Osteocyte (in vitro differentiated cells): ENCODE data around the gene KRT5. TPM values are rescaled to one million over a fixed set of nuclear protein-coding genes. Genes with fewer than 3 reads are reported as not detected.
"Not testable (repeated sequence)": the region's sequence is repeated elsewhere in the genome, so short reads cannot be mapped to it uniquely, and the experiment has no call there.

Experiments used
- DNase-seq: peaks from one replicate; pipeline ENCODE4 v3.0.0; 2021; ENCODE audit warnings: mixed read lengths; ENCODE audit not compliant: unreplicated experiment; ENCODE audit errors: extremely low spot score
- H3K27ac Mint-ChIP-seq: one replicate; pipeline ENCODE4 v1.8.0; 2021; ENCODE audit warnings: mild to moderate bottlenecking, mixed read lengths; ENCODE audit not compliant: unreplicated experiment
- H3K27me3 Mint-ChIP-seq: one replicate; pipeline ENCODE4 v1.8.0; 2021; ENCODE audit warnings: mixed read lengths; ENCODE audit not compliant: unreplicated experiment
- H3K36me3 Mint-ChIP-seq: one replicate; pipeline ENCODE4 v1.8.0; 2021; ENCODE audit warnings: mixed read lengths; ENCODE audit not compliant: unreplicated experiment
- H3K4me1 Mint-ChIP-seq: one replicate; pipeline ENCODE4 v1.8.0; 2021; ENCODE audit warnings: mixed read lengths; ENCODE audit not compliant: unreplicated experiment
- H3K4me3 Mint-ChIP-seq: one replicate; pipeline ENCODE4 v1.8.0; 2021; ENCODE audit warnings: mild to moderate bottlenecking, moderate library complexity, mixed read lengths; ENCODE audit not compliant: unreplicated experiment
- H3K9me3 Mint-ChIP-seq: one replicate; pipeline ENCODE4 v1.8.0; 2021; ENCODE audit warnings: mixed read lengths; ENCODE audit not compliant: unreplicated experiment
- total RNA-seq: library from RNA; stranded (reverse); gene quantifications from 2 replicates; pipeline ENCODE4 v1.2.1, GENCODE V29; 2021
- TF ChIP-seq, protein P1 (sequence below): fragments of 200-600 bp; sonication (generic); IDR thresholded peaks from 2 replicates; pipeline ENCODE4 v1.5.0; 2021; ENCODE audit warnings: antibody characterized with exemption, mild to moderate bottlenecking, moderate library complexity

KRT5 gene
- total RNA-seq, 1 donor from 2014 or later = not detected

DNA sequence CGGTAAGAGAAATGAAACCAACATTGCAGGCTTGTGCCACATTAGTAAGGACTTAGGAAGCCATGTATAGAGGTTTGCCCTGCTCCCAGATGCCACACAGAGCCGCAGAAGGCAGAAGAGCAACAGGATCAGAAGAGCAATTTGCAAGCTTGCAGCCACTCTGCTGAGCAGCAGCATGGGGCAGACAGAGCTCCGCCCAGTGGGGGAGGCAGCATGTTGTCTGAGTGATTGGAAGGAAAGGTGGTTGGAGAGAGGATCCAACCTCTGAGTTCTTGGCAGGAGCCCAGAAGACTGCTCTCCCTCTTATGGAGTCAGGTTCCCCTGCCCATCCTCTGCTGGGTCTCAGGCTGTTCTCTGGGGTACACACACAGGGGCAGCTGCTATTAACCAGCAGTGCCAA, 24.8 kb downstream of the KRT5 start:
- H3K27me3 Mint-ChIP-seq = peaks cover 62% of the 10 kb centered on the region
- DNase-seq = no peak
- H3K27ac Mint-ChIP-seq = no peak overlapping the region
- TF ChIP-seq, protein P1, sequence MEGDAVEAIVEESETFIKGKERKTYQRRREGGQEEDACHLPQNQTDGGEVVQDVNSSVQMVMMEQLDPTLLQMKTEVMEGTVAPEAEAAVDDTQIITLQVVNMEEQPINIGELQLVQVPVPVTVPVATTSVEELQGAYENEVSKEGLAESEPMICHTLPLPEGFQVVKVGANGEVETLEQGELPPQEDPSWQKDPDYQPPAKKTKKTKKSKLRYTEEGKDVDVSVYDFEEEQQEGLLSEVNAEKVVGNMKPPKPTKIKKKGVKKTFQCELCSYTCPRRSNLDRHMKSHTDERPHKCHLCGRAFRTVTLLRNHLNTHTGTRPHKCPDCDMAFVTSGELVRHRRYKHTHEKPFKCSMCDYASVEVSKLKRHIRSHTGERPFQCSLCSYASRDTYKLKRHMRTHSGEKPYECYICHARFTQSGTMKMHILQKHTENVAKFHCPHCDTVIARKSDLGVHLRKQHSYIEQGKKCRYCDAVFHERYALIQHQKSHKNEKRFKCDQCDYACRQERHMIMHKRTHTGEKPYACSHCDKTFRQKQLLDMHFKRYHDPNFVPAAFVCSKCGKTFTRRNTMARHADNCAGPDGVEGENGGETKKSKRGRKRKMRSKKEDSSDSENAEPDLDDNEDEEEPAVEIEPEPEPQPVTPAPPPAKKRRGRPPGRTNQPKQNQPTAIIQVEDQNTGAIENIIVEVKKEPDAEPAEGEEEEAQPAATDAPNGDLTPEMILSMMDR = no peak
- no peaks in the 10 kb centered on the region for H3K36me3 Mint-ChIP-seq
- H3K4me1 Mint-ChIP-seq = peaks cover 5% of the 10 kb centered on the region
- H3K9me3 Mint-ChIP-seq = no peaks in the 10 kb centered on the region
- H3K4me3 Mint-ChIP-seq = no peak overlapping the region

DNA sequence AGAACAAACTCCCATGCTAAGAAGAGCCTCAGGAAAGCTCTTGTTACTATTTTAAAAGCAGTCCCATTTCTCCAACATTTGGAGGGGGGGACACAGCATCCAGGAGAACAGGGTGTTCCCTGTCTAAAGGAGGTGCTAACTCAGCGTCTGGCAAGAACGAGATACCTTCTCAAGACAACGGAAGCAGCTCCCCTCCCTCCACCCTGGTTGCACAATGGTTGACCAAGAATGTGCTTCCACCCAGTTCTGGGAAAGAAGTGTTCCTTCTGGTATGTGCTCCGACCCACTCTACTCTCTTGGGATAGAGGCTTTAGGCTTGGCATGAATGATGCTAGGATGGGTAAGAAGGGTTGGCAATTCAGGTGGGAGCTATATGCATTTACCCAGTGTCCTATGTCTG, 25.7 kb downstream of the KRT5 start:
- TF ChIP-seq, protein P1 = no peak
- Mint-ChIP-seq H3K27ac (no peak overlapping the region), H3K9me3 (no peaks in the 10 kb centered on the region), H3K36me3 (no peaks in the 10 kb centered on the region), H3K27me3 (peaks cover 70% of the 10 kb centered on the region), H3K4me3 (no peak overlapping the region), H3K4me1 (peaks cover 5% of the 10 kb centered on the region)
- no peak for DNase-seq

DNA sequence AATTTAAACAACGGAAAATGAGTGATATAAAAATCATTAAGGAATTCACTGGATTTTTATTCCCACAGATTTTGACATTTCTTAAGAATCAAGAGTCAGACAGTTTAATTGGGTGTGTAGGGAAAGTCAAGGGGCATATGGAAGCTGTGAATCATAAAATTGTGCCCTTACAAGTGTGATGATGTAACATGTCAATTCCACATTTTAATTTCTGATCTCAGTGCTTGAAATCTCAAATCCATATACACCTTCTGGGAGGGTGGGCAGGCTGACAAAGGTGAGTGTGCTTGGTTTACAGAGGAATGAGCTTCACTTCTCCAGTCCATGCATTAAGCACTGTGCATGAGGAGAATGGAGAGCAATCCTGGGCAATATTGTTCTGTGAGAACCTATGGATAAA, 26.1 kb downstream of the KRT5 start:
- no peak for DNase-seq
- H3K27ac Mint-ChIP-seq = no peak overlapping the region
- TF ChIP-seq, protein P1 = no peak
- no peaks in the 10 kb centered on the region for H3K36me3 Mint-ChIP-seq
- no peaks in the 10 kb centered on the region for H3K9me3 Mint-ChIP-seq
- H3K27me3 Mint-ChIP-seq = peaks cover 74% of the 10 kb centered on the region
- no peak overlapping the region for H3K4me3 Mint-ChIP-seq
- H3K4me1 Mint-ChIP-seq = peaks cover 5% of the 10 kb centered on the region

DNA sequence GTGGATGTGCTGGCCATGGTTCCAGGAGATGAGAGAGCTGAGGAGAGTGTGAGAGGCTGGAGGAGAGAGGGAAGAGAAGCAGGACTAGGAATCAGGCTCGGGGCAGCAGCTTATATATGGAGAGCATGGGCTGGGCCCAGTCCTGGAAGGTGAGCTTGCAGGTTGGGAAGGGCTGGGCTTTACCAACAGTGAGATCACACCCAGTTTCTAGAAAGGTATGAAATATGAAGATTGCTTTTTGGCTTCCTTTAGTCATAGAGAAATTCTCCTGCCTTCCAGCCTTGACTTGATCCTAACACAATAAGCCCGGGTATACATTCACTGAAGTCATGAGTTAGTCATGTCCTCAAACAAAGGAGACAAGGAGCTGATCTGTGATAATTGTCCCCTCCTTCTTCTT, 27.0 kb downstream of the KRT5 start, which contains the start of gene KRT6A:
TSS of gene KRT6A (minus strand) at position 86 of the 400 bp plus-strand sequence. CDS start at position 17, 69 bp downstream.
- no peaks in the 10 kb centered on the region for H3K9me3 Mint-ChIP-seq
- no peak within 1 kb of the TSS for H3K4me3 Mint-ChIP-seq
- DNase-seq = no peak
- peaks cover 78% of the 10 kb centered on the region for H3K27me3 Mint-ChIP-seq
- H3K27ac Mint-ChIP-seq = no peak within 1 kb of the TSS
- no peaks in the 10 kb centered on the region for H3K36me3 Mint-ChIP-seq
- TF ChIP-seq, protein P1 = no peak
- peaks cover 5% of the 10 kb centered on the region for H3K4me1 Mint-ChIP-seq

DNA sequence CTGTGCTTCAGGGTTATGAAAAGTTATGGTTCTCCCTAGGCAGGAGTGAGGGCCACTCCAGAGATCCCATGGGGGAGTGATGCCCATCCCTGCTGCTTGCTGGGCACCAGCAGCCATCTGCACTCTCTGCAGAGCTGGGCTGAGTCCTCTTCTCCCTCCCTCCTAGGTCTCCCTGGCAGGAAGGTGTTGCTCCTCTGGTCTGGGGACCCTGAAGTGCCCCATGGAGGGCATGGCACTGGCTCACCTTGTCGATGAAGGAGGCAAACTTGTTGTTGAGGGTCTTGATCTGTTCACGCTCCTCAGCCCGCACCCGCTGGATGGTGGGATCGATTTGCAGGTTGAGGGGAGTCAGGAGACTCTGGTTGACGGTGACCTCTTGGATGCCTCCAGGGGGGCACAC, 27.8 kb downstream of the KRT5 start:
- H3K4me1 Mint-ChIP-seq, DNase-seq, H3K36me3 Mint-ChIP-seq, H3K4me3 Mint-ChIP-seq, H3K27ac Mint-ChIP-seq, H3K9me3 Mint-ChIP-seq: not testable (repeated sequence)
- peaks cover 72% of the 10 kb centered on the region for H3K27me3 Mint-ChIP-seq

DNA sequence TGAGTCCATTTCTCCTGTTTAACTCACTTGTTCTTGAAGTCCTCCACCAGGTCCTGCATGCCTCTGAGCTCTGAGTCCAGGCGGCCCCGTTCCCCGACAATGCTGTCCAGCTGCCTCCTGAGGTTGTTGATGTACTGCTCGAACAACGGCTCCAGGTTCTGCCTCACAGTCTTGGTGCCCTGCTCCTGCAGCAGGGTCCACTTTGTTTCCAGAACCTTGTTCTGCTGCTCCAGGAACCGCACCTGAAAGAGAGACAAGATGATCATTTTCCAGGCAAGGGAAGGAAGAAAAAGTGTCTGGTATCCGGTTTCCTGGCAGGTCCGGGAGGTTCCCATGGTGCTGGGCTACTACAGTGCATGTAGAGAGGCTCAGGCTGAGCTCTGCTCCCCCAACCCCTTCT, 28.7 kb downstream of the KRT5 start:
- H3K4me1 Mint-ChIP-seq, H3K27ac Mint-ChIP-seq, H3K9me3 Mint-ChIP-seq, H3K4me3 Mint-ChIP-seq, DNase-seq, H3K36me3 Mint-ChIP-seq: not testable (repeated sequence)
- peaks cover 74% of the 10 kb centered on the region for H3K27me3 Mint-ChIP-seq
